MM.1S (cell line): Measurements from ENCODE around the gene NPEPPS.
"Not testable (repeated sequence)": the region's sequence is repeated elsewhere in the genome, so short reads cannot be mapped to it uniquely, and the experiment has no call there.

Experiments
- DNase-seq: peaks from one replicate; pipeline ENCODE4 v3.0.0-alpha.2; 2015
- H2AFZ ChIP-seq: fragments of 300-600 bp; sonication (generic); 2 replicates; pipeline ENCODE4 v1.6.0; 2016; ENCODE audit warnings: antibody characterized with exemption, low read length
- H3F3A ChIP-seq: fragments of 300-600 bp; sonication (generic); 2 replicates; pipeline ENCODE4 v1.6.1; 2016; ENCODE audit warnings: mild to moderate bottlenecking, antibody characterized with exemption, low read length, moderate library complexity, mixed read lengths; ENCODE audit not compliant: insufficient read depth
- H3K27ac ChIP-seq: fragments of 300-600 bp; sonication (generic); 2 replicates; pipeline ENCODE4 v1.5.1; 2016; ENCODE audit warnings: mild to moderate bottlenecking, low read length
- H3K27me3 ChIP-seq: fragments of 300-600 bp; sonication (generic); replicated peaks from 2 replicates; pipeline ENCODE4 v1.6.0; 2016; ENCODE audit warnings: low read length; ENCODE audit not compliant: insufficient read depth
- H3K36me3 ChIP-seq: fragments of 300-600 bp; sonication (generic); replicated peaks from 2 replicates; pipeline ENCODE4 v1.6.1; 2016; ENCODE audit warnings: mild to moderate bottlenecking, low read length, mixed read lengths; ENCODE audit not compliant: insufficient read depth
- H3K4me1 ChIP-seq: fragments of 300-600 bp; sonication (generic); 2 replicates; pipeline ENCODE4 v1.6.1; 2016; ENCODE audit warnings: low read length, mixed read lengths
- H3K4me2 ChIP-seq: fragments of 300-600 bp; sonication (generic); 2 replicates; pipeline ENCODE4 v1.6.0; 2016; ENCODE audit warnings: low read depth, low read length
- H3K4me3 ChIP-seq: fragments of 300-600 bp; sonication (generic); 2 replicates; pipeline ENCODE4 v1.5.1; 2016; ENCODE audit warnings: low read length, mixed read lengths
- H3K79me2 ChIP-seq: fragments of 300-600 bp; sonication (generic); 2 replicates; pipeline ENCODE4 v1.6.1; 2016; ENCODE audit warnings: mixed run types, low read length, mixed read lengths
- H3K9ac ChIP-seq: fragments of 300-600 bp; sonication (generic); 2 replicates; pipeline ENCODE4 v1.6.1; 2016; ENCODE audit warnings: low read length, mixed read lengths
- H3K9me2 ChIP-seq: fragments of 300-600 bp; sonication (generic); replicated peaks from 2 replicates; pipeline ENCODE4 v1.6.1; 2016; ENCODE audit warnings: mild to moderate bottlenecking, low read length, mixed read lengths; ENCODE audit not compliant: insufficient read depth
- H3K9me3 ChIP-seq: fragments of 300-600 bp; sonication (generic); replicated peaks from 2 replicates; pipeline ENCODE4 v1.6.1; 2016; ENCODE audit warnings: mild to moderate bottlenecking, low read length, mixed read lengths; ENCODE audit not compliant: insufficient read depth
- H4K20me1 ChIP-seq: fragments of 300-600 bp; sonication (generic); 2 replicates; pipeline ENCODE4 v1.6.1; 2016; ENCODE audit warnings: mild to moderate bottlenecking, low read length, moderate library complexity, mixed read lengths; ENCODE audit not compliant: insufficient read depth

Gene NPEPPS

DNA sequence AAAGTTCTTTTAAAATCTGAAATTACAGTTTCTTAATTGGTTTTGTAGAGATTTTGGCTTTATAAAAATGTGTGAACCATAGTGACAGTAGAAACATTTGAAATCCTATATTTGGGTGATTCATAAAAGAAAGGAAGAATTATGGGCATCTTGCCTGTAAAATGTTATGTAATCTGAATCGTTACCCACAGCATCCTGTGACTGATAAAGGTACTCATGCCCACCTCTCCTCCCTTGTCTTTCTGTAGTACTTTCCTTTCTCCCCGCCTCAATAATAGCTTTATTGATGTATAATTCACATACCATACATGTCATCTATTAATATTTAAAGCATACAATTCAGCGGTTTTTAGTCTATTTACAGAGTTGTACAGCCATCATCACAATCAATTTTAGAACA is 36.4 kb downstream of the NPEPPS start:
- not testable (repeated sequence) for H3K9me3 ChIP-seq, H3K27ac ChIP-seq, H3K4me2 ChIP-seq, H3K36me3 ChIP-seq, H3K4me3 ChIP-seq, H3K9me2 ChIP-seq, H3K4me1 ChIP-seq, H3K27me3 ChIP-seq, DNase-seq, H4K20me1 ChIP-seq, H3F3A ChIP-seq, H3K9ac ChIP-seq, H2AFZ ChIP-seq, H3K79me2 ChIP-seq

DNA sequence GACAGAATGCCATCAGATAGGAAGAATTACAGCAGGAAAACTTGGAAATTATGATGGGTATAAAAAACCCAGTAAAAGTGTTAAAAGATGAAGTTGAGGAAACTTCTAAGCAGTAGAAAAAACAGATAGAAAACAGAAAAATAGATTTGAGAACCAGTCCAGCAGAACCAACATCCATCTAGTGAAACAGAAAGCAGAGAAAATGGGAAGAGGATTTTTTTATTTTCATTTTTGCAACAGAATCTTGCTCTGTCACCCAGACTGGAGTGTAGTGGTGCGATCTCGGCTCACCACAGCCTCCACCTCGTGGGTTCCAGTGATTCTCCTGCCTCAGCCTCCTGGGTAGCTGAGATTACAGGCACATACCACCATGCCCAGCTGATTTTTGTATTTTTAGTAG is 41.7 kb downstream of the NPEPPS start:
- H3K79me2 ChIP-seq: peaks cover 13% of the 10 kb centered on the region
- H4K20me1 ChIP-seq, H3K4me1 ChIP-seq, H3K4me3 ChIP-seq, H3K9me3 ChIP-seq, H3K27ac ChIP-seq, H3K27me3 ChIP-seq, H3K4me2 ChIP-seq, H3K9ac ChIP-seq, DNase-seq, H2AFZ ChIP-seq, H3K36me3 ChIP-seq, H3K9me2 ChIP-seq, H3F3A ChIP-seq: not testable (repeated sequence)

DNA sequence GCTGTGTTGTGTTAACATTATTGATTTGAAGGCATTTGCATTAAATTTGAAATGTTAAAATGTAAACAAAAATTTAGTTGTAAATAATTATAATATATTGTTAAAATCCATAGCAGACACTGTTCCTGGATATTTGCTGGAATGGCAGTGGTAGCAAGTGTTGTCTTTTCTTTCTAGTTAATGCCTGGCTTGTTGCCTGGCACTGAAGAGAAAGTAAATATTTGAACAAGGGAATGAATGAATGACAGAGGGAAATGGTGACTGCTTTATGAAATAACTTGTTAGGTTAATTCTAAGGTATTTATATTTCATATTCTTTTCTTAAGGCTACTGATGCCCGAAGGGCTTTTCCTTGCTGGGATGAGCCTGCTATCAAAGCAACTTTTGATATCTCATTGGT is 51.5 kb downstream of the NPEPPS start:
- H3K27me3 ChIP-seq, H3K9me2 ChIP-seq, H4K20me1 ChIP-seq, H3K4me2 ChIP-seq, H3K9me3 ChIP-seq, H3K27ac ChIP-seq, H3K4me3 ChIP-seq, H2AFZ ChIP-seq, H3K4me1 ChIP-seq, H3K36me3 ChIP-seq, H3F3A ChIP-seq, H3K79me2 ChIP-seq, DNase-seq, H3K9ac ChIP-seq: not testable (repeated sequence)

DNA sequence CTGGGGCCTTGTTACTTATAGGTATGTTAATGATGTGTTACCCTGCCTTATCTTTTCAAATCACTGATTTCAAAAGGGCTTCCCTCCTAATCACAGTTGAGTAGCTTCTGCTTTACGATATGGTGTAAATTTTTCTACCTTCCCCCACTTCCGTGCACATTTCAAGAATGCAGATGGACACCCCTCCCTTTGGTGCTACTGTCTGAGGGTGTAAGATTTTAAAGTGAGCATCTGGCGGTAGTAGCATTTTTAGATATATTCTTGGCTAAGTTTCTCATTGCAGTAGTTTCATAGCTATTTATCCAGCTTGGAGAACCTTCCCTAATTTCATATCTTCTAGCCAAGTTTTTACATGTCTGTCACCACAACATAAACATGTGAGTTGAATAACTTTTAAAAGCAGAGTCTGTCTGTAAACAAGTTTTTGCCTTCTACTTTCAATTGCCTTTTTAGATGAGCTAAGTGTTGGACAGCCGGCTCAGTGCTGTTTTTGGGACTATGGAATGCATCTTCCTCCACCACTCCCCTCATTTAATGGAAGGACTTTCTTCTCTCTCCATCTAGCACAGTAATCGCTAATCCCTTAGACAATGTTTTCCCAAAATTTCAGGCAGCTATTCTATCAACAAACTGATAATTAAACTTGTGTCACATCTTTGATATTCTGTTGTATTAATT is 55.6 kb downstream of the NPEPPS start:
- H3K4me2 ChIP-seq, H3K79me2 ChIP-seq, H3K4me3 ChIP-seq, H3K27ac ChIP-seq, DNase-seq, H4K20me1 ChIP-seq, H2AFZ ChIP-seq, H3K36me3 ChIP-seq, H3K9me2 ChIP-seq, H3K9ac ChIP-seq, H3K4me1 ChIP-seq, H3K27me3 ChIP-seq, H3K9me3 ChIP-seq, H3F3A ChIP-seq: not testable (repeated sequence)

DNA sequence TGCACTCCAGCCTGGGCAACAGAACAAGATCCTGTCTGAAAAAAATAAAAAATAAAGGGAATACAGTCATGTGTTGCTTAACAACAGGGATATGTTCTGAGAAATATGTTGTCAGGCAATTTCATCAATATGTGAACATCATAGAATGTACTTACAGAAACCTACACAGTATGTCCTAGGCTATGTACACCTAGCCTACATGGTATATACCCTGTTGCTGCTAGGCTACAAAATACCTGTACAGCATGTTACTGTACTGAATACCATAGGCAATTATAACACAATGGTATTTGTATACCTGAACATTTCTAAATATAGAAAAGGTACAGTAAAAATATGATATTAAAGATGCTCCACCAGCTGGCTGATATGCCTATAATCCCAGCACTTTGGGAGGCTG is 62.6 kb downstream of the NPEPPS start:
- H3F3A ChIP-seq, H3K36me3 ChIP-seq, H3K27ac ChIP-seq: not testable (repeated sequence)

More for the DNA sequence above, 62.6 kb downstream of the NPEPPS start:
- H3K9ac ChIP-seq, H2AFZ ChIP-seq, H3K79me2 ChIP-seq, H3K27me3 ChIP-seq, H3K4me1 ChIP-seq, H4K20me1 ChIP-seq, H3K4me3 ChIP-seq, H3K4me2 ChIP-seq, H3K9me3 ChIP-seq, H3K9me2 ChIP-seq, DNase-seq: not testable (repeated sequence)
